Measurements from ENCODE around the gene ROM1.

The ROM1 gene

GRCh38 chr11:62603776-62604299, 9.2 kb upstream of the ROM1 start:
- H3K9me3 ChIP-seq (ENCODE audit: insufficient read depth, low read length): no peaks in the 10 kb centered on the region
- H3K27me3 ChIP-seq (ENCODE audit: insufficient read depth, insufficient read length): peaks cover 2% of the 10 kb centered on the region
- no peak overlapping the region for H3K4me3 ChIP-seq (ENCODE audit: insufficient read length, low read depth)
- no peak overlapping the region for H3K9ac ChIP-seq (ENCODE audit: insufficient read length, low read depth)
- H3K4me1 ChIP-seq (ENCODE audit: insufficient read depth, insufficient read length): peaks cover 20% of the 10 kb centered on the region
- H3K36me3 ChIP-seq (ENCODE audit: insufficient read depth, insufficient read length, low read length): peaks cover 40% of the 10 kb centered on the region
- no peak for DNase-seq (ENCODE audit: low read depth, low spot score)
- TF ChIP-seq YY1 (IDR thresholded peaks at IDR 0.05; ENCODE audit: insufficient read depth, insufficient read length) (no peak), ZNF274 (IDR thresholded peaks at IDR 0.05; ENCODE audit: low read depth, low read length) (no peak), SUZ12 (IDR thresholded peaks at IDR 0.05; ENCODE audit: extremely low read depth, insufficient read depth, insufficient read length) (no peak)

- peaks cover 2% of the 10 kb centered on the region for H3K27me3 ChIP-seq (ENCODE audit: insufficient read depth, insufficient read length)
- peaks cover 34% of the 10 kb centered on the region for H3K36me3 ChIP-seq (ENCODE audit: insufficient read depth, insufficient read length, low read length)
- H3K4me1 ChIP-seq (ENCODE audit: insufficient read depth, insufficient read length): peaks cover 20% of the 10 kb centered on the region
- H3K4me3 ChIP-seq (ENCODE audit: insufficient read length, low read depth): no peak overlapping the region
- H3K9me3 ChIP-seq (ENCODE audit: insufficient read depth, low read length): no peaks in the 10 kb centered on the region
- no peak for TF ChIP-seq SUZ12 (IDR thresholded peaks at IDR 0.05; ENCODE audit: extremely low read depth, insufficient read depth, insufficient read length)
- no peak for TF ChIP-seq ZNF274 (IDR thresholded peaks at IDR 0.05; ENCODE audit: low read depth, low read length)
- TF ChIP-seq YY1 (IDR thresholded peaks at IDR 0.05; ENCODE audit: insufficient read depth, insufficient read length): no peak
- DNase-seq (ENCODE audit: low read depth, low spot score): no peak
- H3K9ac ChIP-seq (ENCODE audit: insufficient read length, low read depth): peak overlapping the region; percentile 43
These were observed 8.5 kb upstream of the ROM1 start for GRCh38 chr11:62604460-62605120.

- Histone ChIP-seq H3K36me3 (ENCODE audit: insufficient read depth, insufficient read length, low read length) (peaks cover 25% of the 10 kb centered on the region), H3K4me3 (ENCODE audit: insufficient read length, low read depth) (no peak overlapping the region), H3K9me3 (ENCODE audit: insufficient read depth, low read length) (no peaks in the 10 kb centered on the region), H3K9ac (ENCODE audit: insufficient read length, low read depth) (no peak overlapping the region), H3K4me1 (ENCODE audit: insufficient read depth, insufficient read length) (peaks cover 21% of the 10 kb centered on the region), H3K27me3 (ENCODE audit: insufficient read depth, insufficient read length) (peaks cover 2% of the 10 kb centered on the region)
- no peak for TF ChIP-seq YY1 (IDR thresholded peaks at IDR 0.05; ENCODE audit: insufficient read depth, insufficient read length)
- no peak for TF ChIP-seq ZNF274 (IDR thresholded peaks at IDR 0.05; ENCODE audit: low read depth, low read length)
- no peak for TF ChIP-seq SUZ12 (IDR thresholded peaks at IDR 0.05; ENCODE audit: extremely low read depth, insufficient read depth, insufficient read length)
- DNase-seq (ENCODE audit: low read depth, low spot score): no peak
These were observed 7.6 kb upstream of the ROM1 start for GRCh38 chr11:62605467-62605866.

- Histone ChIP-seq H3K9ac (ENCODE audit: insufficient read length, low read depth) (no peak overlapping the region), H3K36me3 (ENCODE audit: insufficient read depth, insufficient read length, low read length) (peaks cover 25% of the 10 kb centered on the region)
These were observed 7.2 kb upstream of the ROM1 start for GRCh38 chr11:62605902-62606301.

GRCh38 chr11:62607714-62608113, 5.3 kb upstream of the ROM1 start:
- no peak overlapping the region for H3K4me3 ChIP-seq (ENCODE audit: insufficient read length, low read depth)
- DNase-seq (ENCODE audit: low read depth, low spot score): no peak
- TF ChIP-seq YY1 (IDR thresholded peaks at IDR 0.05; ENCODE audit: insufficient read depth, insufficient read length) (no peak), SUZ12 (IDR thresholded peaks at IDR 0.05; ENCODE audit: extremely low read depth, insufficient read depth, insufficient read length) (no peak), ZNF274 (IDR thresholded peaks at IDR 0.05; ENCODE audit: low read depth, low read length) (no peak)
- peaks cover 30% of the 10 kb centered on the region for H3K4me1 ChIP-seq (ENCODE audit: insufficient read depth, insufficient read length)
- H3K27me3 ChIP-seq (ENCODE audit: insufficient read depth, insufficient read length): peaks cover 2% of the 10 kb centered on the region
- H3K36me3 ChIP-seq (ENCODE audit: insufficient read depth, insufficient read length, low read length): peaks cover 25% of the 10 kb centered on the region
- no peaks in the 10 kb centered on the region for H3K9me3 ChIP-seq (ENCODE audit: insufficient read depth, low read length)
- H3K9ac ChIP-seq (ENCODE audit: insufficient read length, low read depth): no peak overlapping the region

More at GRCh38 chr11:62605902-62606301, 7.2 kb upstream of the ROM1 start:
- Histone ChIP-seq H3K4me1 (ENCODE audit: insufficient read depth, insufficient read length) (peaks cover 25% of the 10 kb centered on the region), H3K27me3 (ENCODE audit: insufficient read depth, insufficient read length) (peaks cover 2% of the 10 kb centered on the region), H3K9me3 (ENCODE audit: insufficient read depth, low read length) (no peaks in the 10 kb centered on the region), H3K4me3 (ENCODE audit: insufficient read length, low read depth) (no peak overlapping the region)
- no peak for DNase-seq (ENCODE audit: low read depth, low spot score)
- TF ChIP-seq YY1 (IDR thresholded peaks at IDR 0.05; ENCODE audit: insufficient read depth, insufficient read length) (no peak), SUZ12 (IDR thresholded peaks at IDR 0.05; ENCODE audit: extremely low read depth, insufficient read depth, insufficient read length) (no peak), ZNF274 (IDR thresholded peaks at IDR 0.05; ENCODE audit: low read depth, low read length) (no peak)

- no peak for DNase-seq (ENCODE audit: low read depth, low spot score)
- H3K36me3 ChIP-seq (ENCODE audit: insufficient read depth, insufficient read length, low read length): peaks cover 24% of the 10 kb centered on the region
- no peak for TF ChIP-seq YY1 (IDR thresholded peaks at IDR 0.05; ENCODE audit: insufficient read depth, insufficient read length)
- no peak for TF ChIP-seq ZNF274 (IDR thresholded peaks at IDR 0.05; ENCODE audit: low read depth, low read length)
- TF ChIP-seq SUZ12 (IDR thresholded peaks at IDR 0.05; ENCODE audit: extremely low read depth, insufficient read depth, insufficient read length): no peak
- peaks cover 31% of the 10 kb centered on the region for H3K4me1 ChIP-seq (ENCODE audit: insufficient read depth, insufficient read length)
- no peak overlapping the region for H3K9ac ChIP-seq (ENCODE audit: insufficient read length, low read depth)
- no peaks in the 10 kb centered on the region for H3K9me3 ChIP-seq (ENCODE audit: insufficient read depth, low read length)
- H3K4me3 ChIP-seq (ENCODE audit: insufficient read length, low read depth): no peak overlapping the region
- H3K27me3 ChIP-seq (ENCODE audit: insufficient read depth, insufficient read length): no peaks in the 10 kb centered on the region
These were observed 4.3 kb upstream of the ROM1 start for GRCh38 chr11:62608776-62609175.

GRCh38 chr11:62610403-62610802, 2.7 kb upstream of the ROM1 start:
- DNase-seq (ENCODE audit: low read depth, low spot score): no peak
- Histone ChIP-seq H3K4me1 (ENCODE audit: insufficient read depth, insufficient read length) (peaks cover 31% of the 10 kb centered on the region), H3K9me3 (ENCODE audit: insufficient read depth, low read length) (no peaks in the 10 kb centered on the region), H3K9ac (ENCODE audit: insufficient read length, low read depth) (peak overlapping the region; percentile 92), H3K4me3 (ENCODE audit: insufficient read length, low read depth) (no peak overlapping the region), H3K27me3 (ENCODE audit: insufficient read depth, insufficient read length) (no peaks in the 10 kb centered on the region), H3K36me3 (ENCODE audit: insufficient read depth, insufficient read length, low read length) (peaks cover 25% of the 10 kb centered on the region)
- no peak for TF ChIP-seq YY1 (IDR thresholded peaks at IDR 0.05; ENCODE audit: insufficient read depth, insufficient read length)
- TF ChIP-seq ZNF274 (IDR thresholded peaks at IDR 0.05; ENCODE audit: low read depth, low read length): no peak
- TF ChIP-seq SUZ12 (IDR thresholded peaks at IDR 0.05; ENCODE audit: extremely low read depth, insufficient read depth, insufficient read length): no peak

All from NT2/D1 (cell line).